HL-60/S4 (cell line): ENCODE data around the gene ALMS1.
"Not testable (repeated sequence)": the region's sequence is repeated elsewhere in the genome, so short reads cannot be mapped to it uniquely, and the experiment has no call there.

Experiments used
- in situ Hi-C: fragments of 300-500 bp; cut with MboI; formaldehyde crosslinking; loops from 2 replicates; pipeline ENCODE4 v1.14.3; 2022; ENCODE audit warnings: low sequenced_read_pairs

Gene ALMS1

DNA sequence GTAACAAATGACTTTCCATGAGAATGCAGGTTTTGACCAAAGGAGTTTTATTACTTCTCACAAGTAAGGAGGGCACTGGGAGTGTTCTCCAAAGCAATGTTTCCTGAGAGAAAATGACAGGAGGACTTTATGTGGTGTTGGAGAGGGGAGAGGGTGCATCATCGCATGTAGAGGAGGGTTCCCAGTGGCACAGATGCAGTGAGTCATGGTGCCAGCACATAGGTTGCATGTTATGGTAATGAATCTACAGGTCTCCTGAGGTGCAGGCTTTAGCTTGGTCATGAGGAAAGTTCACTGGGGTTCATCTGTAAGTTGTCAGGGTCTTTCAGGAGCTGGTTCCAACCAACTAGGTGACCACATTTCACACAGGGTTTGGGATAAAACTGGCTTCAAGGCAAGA is 226.2 kb downstream of the ALMS1 start:
- in situ Hi-C loops: no loop called here

DNA sequence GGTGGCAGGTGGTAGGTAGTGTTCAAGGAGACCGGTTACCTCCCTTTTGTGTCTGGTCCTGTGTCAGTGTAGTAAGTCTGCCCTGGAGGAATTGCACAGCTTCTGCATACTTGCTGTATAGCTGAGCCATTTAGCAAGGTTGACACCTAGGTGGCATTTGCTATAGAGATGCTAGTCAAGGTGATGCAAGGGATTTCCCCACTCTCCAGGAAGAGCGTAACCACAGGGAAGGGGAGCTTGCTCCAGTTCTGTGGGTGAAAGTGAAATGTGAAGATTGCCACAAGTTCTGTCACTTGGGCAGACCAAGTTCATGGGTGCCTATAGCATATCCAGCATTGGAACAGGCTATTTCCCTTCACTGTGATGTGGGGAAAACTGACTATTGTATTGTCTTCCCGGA is 228.5 kb downstream of the ALMS1 start:
- in situ Hi-C loops: no loop called here

DNA sequence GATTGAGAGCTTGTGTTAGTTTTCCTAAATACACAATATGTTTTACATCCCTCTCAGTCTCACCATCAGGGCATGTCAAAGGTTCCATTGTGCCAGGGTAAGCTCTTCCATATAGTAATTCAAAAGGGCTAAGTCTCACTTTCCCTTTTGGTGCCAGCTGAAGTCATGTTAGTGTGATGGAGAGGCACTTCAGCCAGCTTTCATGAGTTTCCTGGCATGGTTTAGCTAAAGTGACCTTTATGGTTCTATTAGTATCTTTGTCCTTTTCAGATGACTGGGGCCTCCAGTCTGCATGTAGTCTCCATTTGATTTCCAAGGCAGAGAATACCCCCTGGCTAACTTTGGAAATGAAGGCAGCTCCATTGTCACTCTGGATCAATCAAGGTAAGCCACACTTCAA is 229.4 kb downstream of the ALMS1 start:
- in situ Hi-C loops: no loop called here

DNA sequence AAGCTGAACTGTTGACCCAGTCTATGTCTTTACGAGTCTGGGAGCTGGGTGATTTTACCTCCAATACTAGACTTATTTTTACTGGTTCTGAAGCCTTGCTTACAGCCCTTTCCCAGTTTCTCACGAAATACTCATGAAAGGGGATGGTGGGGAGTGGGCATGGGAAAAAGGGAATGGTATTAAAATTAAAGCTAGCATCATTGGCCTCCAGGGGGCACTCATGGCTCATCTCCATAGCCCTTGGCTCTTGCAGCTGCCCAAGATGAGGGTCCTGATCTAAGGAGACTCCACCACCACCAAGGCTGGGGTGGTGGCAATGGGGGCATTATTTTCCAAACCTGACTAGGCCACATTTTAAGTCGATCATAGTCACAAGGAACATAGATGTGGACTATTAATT is 234.3 kb downstream of the ALMS1 start:
- in situ Hi-C loops: not testable (repeated sequence)

DNA sequence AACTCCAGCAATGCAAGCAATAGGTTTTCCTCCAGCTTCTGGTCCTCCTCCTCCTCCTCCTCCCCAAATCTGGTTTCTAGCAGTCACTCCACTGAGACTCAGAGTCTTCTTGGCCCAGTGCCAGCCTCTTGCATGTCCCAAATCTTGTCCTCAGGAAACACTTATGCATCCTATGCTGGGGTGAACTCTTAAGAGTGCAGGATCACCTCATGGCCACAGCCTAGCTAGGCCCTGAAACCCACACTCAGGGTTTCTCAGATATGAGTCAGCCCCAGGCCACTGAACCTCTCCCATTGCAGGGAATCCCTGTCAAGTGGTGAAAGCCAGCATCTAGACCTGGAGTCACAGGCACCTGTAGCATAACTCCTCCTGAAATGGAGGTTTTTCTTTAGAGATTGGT is 238.4 kb downstream of the ALMS1 start:
- in situ Hi-C loops: not testable (repeated sequence)

DNA sequence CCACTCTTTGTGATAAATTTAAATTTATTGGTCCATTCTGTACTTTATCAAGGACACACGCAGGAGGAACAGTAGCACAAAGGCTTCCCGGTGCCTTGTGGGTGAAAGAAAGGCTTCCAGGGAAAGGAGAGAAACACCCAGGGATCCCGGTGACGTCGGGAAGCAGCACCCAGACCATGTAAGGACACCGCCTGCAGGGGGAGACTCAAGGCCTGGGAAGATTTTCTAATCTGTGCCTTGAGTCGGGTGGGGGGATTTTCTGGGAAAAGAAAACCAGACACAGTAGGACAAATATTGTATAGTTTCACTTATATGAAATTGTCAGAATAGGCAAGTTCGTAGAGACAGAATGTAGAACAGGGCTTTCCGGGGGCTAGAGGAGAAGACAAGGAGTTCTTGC is 239.0 kb downstream of the ALMS1 start:
- in situ Hi-C loops: not testable (repeated sequence)

DNA sequence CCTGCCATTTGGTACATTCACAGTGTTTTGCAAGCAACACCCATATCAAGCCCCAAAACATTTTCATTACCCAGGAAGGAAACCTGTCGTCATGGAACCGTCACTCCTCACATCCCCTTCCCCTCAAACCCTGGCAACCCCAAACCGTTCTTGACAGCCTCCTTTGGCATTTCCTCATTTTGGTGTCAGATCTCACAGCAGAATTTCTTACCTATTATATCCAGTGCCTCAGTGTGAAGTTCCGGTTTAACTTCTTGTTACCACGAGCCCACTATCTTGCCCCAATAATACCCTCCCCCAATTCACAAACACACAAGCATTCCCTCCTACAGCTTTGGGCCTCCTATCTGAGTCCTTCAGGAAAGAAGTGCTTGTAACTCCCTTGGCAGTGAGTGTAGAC is 240.6 kb downstream of the ALMS1 start:
- in situ Hi-C loops: not testable (repeated sequence)

DNA sequence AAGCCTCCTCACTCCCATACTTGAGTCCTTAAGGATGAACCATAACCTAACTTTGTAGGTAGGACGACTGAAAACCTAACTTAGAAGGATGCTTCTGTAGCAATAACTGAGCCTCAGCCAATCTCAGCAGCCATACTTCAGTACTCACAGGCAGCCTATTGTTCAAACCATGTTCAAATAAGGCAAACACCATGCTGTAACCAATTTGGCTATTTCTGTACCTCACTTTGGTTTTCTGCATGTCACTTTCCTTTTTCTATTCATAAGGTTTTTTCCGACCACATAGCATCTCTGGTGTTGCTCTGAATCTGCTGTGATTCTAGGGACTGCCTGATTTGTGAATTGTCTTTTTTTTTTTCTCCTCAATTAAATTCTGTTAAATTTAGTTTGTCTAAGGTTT is 242.9 kb downstream of the ALMS1 start:
- in situ Hi-C loops: not testable (repeated sequence)

DNA sequence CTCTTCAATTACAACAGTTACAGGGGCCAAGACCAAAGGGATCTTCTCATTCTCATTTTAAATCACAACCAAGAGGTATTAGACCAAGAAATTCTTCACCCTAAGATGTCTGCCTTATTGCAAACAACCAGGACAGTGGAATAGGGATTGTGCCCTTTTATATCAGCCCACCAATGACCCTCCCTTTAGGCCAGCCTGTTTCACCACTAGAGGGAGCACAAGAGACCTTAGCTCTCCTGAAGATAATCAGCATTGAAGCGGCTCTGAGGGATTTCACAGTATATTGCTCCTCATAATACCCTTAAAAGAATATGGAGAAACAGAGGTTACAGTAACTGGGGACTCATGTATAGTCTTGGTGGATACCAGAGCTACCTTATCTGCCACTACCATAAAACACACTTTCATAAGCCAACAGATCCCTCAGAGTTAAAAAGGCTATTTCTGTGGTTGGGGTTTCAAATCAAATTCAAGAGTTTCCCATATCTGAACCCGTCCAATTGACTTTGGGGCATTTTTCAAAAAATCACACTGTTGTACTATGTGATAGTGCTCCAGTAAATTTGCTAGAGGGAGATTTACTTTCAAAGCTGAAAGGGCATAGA is 245.1 kb downstream of the ALMS1 start:
- in situ Hi-C loops: not testable (repeated sequence)

DNA sequence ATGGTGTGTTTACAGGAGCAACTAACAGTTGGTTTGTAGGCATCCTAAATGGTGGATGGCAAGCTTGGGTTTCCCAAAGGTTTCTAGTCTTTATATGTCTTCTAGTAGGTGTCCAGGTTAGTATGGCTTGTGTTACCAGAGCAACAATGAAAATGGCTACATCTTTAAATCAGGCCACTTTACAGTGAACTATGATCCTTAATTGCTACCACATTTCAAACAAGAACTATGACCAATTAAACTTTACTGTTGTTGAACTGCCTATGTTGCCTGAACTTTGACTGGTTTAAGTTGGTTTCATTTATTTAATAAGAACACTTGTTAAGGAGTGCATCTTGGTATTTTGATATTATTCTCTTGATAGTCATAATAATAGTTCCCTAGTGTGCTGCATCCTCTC is 251.3 kb downstream of the ALMS1 start:
- in situ Hi-C loops: not testable (repeated sequence)

DNA sequence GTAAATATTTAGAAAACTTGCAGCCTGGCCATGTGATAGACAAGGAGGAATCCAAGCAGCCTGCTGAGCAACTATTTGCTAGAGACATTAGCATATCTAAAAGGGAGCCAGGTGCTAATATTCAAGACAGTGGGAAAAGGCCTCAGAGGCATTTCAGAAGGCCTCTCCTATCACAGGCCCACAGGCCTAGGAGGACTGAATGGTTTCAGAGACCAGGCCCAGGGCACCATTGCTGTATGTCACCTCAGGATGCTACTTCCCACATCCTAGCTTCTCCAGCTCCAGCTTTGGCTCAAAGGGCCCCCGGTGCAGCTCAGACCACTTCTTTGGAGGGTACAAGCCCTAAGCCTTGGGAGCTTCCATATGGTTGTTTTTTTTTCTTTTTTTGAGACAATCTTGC is 252.8 kb downstream of the ALMS1 start:
- in situ Hi-C loops: no loop called here

DNA sequence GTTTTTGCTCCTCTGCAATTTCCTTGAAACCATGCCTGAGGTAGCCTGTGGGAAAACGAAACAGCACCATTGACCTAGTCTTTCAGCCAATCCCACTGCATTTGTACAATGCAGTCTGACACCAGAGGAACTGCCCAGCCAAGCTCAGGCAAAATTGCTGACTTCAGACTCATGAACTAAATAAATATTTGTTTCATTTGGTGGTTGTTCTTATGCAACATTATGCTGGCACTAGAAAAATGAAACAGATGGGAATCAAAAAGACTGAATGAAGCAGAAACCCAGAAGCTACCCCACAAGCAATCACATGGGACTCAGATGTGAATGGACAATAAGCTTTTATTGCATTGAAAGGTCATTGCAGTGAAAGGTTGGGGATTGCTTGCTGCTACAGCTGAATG is 254.9 kb downstream of the ALMS1 start:
- in situ Hi-C loops: no loop called here

DNA sequence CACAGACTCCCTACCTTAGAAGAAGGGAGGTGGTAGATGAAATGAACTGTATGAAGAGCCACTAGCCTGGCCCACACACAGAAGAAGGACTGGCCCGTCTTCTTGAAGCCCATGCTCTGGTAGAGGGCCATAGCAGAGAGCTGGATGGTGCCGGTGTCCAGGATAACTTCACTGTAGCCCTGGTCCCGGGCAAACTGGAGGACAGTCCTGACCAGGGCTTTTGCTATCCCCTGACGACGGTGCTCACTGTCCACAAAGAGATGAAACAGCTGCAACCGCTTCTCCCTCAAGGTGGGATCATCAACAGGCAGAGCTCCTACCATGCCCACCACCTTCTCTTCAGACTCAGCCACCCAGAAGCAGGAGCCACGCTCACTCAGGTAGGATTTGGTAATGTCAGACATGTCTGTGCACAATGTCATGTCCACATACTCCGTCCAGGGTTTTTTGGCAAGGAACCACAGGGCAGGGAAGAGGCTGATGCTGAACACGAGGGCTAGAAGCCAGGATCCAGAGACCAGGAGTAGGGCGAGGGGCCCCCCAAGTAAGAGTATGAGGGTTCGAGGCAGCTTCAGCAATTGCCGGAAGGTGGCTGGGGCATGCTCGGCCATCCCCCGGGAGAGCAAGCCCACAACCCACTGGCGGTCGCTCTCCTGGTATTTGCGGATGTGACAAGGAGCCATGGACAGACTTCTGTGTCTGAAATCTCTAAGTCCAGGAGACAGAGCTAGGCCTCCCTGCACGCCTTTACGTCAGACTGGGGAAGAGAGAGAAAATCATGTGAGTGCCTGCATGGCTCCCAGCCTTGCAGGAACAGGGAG is 255.5 kb downstream of the ALMS1 start:
- in situ Hi-C loops: no loop called here

DNA sequence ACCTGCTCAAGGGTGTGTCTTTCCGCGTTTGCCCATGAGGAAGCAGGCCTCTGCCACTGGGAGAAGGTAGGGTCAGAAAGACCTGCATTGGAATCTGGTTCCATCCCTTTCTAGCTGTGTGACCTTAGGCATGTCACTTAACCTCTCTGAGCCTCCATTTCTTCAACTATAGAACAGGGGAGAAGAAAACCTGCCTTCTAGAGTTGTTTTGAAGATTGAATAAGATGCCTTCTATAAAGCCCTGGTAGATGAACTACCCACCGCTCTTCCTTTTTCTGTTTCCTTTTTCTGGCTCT is 256.1 kb downstream of the ALMS1 start:
- in situ Hi-C loops: no loop called here

DNA sequence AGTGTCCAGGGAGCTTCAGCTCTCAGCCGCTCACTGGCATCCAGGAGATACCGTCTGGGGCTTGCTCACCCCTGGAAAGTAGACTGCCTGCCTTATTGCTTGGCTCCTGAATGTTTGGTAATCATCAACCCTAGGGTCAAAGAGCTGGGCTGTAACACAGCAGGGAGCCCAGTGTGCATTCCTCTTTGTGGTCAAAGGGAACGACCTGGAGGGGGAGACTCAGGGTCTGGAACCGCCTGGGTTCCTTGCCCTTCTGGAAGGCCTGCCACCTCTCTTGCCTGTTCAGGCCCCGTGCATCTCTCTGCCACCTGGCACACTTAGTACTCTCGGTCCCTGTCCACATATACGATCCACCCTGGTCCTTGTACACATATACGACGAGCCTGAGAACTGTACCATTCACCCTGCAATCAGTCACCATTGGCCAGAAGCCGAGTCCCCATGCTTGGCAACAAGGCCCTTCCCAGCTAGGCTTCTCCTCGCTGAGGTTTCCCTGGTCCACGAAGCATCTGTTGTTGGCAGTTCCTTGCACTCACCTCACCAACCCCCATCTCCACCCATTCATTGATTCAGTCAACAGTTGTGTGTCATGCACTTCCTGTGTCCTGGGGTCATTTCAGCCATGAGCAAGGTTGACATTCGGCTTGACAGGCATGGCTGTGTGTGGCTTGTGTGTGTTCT is 256.8 kb downstream of the ALMS1 start, which contains the start of gene NAT8:
Gene NAT8, minus strand, starts transcription at position 85 of the 681 bp plus-strand sequence. CDS start 794 bp downstream, outside the sequence.
- in situ Hi-C loops: no loop called here

DNA sequence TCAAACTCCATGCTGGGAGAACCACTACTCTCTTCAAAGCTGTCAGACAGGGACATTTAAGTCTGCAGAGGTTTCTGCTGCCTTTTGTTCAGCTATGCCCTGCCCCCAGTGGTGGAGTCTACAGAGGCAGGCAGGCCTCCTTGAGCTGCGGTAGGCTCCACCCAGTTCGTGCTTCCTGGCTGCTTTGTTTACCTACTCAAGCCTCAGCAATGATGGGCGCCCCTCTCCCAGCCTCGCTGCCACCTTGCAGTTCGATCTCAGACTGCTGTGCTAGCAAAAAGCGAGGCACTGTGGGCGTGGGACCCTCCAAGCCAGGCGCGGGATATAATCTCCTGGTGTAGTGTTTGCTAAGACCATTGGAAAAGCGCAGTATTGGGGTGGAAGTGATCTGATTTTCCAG is 262.1 kb downstream of the ALMS1 start:
- in situ Hi-C loops: not testable (repeated sequence)

DNA sequence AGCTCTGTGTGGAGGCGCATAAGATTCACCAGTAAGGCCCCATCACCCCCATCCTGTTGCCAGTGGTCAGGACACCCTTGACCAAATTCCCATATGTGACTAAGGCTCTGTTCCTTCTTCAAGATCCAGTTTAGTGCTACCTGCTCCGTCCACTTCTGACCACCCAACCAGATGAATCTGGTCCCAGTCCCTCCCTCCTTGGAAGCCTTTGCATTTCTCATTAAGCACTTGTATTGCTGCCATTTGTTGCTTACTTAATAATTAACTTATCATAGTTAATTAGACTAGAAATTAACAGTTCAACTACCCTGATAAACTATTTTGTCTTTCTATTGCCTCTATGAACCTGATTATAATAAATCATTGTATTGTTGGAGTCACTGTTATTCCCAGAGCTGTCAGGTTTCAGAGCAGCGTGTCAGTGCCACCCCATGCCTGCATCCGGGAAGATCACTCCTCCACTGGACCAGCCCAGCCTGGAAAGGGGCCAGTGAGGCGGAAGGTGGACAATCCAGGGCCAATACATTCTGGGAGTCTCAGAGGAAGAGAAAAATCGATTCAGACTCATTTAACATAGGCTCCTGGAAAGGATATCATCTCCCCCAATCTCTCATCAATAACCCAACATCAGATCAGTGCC is 266.1 kb downstream of the ALMS1 start:
- in situ Hi-C loops: no loop called here

DNA sequence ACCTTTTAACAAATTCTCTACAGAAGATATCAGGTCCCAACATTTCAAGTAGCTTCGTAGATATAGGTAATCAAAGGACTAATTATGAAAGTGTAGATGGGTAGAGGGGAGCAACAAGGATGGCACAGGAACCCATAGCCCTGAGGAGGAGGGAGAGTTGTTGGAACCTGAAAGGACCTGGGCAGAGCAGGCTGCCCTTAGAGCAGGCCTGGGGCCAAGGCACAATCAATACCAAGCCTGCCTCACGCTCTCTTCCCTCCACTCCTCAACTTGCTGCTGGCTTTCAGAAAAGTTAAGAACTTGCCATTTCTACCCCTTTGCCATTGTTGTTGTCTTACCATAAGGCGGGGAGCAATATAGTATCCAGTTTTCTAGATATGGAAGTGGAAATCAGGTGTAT is 266.7 kb downstream of the ALMS1 start:
- in situ Hi-C loops: no loop called here

DNA sequence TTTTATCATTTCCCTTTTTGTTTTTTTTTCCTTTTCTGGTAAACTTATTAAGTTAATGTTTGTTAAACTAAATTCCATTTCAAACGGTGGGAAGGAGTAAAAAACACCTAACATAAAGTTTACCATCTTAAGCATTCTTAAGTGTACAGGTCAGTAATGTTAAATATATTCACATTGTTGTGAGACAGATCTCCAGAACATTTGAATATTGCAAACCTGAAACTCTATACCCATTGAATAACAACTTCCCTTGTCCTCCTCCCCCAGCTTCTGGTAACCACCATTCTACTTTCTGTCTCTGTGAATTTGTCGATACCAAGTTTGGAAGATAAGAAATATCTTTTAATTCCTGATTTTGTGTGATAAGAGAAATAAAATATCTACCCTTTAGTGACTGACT is 268.5 kb downstream of the ALMS1 start:
- in situ Hi-C loops: no loop called here
